GM21423 (cell line): ENCODE data around the gene RGL1.

Source experiments
- ATAC-seq: cut with Tn5 transposase; IDR thresholded peaks from one replicate; pipeline ENCODE4 v1.9.1; 2021; ENCODE audit warnings: mild to moderate bottlenecking, moderate library complexity; ENCODE audit not compliant: unreplicated experiment

Gene RGL1

GRCh38 chr1:183817576-183818288 lies 12.8 kb downstream of the RGL1 start:
- ATAC-seq, result no peak

DNA sequence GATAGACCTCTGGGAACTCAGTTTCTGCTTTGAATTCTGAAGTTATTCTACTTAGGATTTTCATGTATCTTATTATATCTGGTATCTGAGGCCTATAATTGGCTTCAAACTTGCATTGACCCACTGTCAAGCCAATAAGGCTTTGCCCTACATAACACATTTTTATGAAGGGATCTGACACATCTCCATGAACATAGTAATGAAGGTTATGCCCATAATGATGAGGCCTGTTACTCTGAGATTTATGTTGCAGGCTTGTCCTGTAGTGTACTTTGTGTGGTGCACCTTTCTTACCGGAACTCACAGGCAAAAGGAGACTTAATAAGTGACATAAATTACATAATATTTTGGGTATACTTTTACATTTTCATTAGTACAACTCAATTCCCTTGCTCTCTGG lies 14.1 kb downstream of the RGL1 start:
- no peak for ATAC-seq

GRCh38 chr1:183821309-183821888 lies 16.5 kb downstream of the RGL1 start:
- no peak for ATAC-seq

GRCh38 chr1:183821889-183822611 lies 17.1 kb downstream of the RGL1 start:
- ATAC-seq, result no peak

- ATAC-seq, result no peak
Measured at GRCh38 chr1:183824291-183824690, 19.4 kb downstream of the RGL1 start.

DNA sequence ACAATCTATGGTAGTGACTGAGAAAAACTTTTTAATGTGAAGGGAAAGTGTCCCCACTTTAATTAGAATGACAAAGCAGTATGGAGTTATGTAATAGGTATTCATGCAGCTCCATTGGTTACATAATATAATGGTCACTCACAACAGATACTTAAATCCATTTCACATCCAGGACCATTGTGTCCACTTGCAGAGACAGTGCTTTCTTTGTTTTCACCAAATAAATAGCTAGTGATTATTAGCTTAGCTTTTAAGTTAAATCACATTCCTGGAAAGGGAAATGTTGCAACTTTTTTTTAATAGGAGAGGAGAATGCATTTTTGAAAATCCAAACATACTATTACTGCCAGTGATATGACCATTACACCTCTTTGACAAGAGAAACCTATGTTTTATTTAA lies 22.9 kb downstream of the RGL1 start:
- no peak for ATAC-seq

DNA sequence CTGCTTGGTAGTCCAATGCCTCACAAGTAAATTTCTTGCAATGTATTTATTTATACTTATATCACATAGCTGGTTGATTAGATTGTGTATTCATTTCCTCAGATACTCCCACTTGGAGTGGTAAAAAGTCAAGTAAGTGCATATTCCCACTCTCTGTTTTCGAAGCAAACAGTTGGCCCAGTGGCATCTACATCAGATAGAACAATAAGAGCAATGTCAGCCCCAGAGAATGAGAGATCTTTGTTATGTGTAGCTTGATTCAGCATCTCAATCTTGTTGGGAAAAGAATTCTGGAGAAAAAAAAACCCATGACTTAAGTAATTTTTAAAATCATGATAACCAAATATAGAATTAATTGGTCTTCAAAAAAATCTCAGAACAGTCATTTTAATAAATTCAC lies 25.5 kb downstream of the RGL1 start:
- no peak for ATAC-seq

DNA sequence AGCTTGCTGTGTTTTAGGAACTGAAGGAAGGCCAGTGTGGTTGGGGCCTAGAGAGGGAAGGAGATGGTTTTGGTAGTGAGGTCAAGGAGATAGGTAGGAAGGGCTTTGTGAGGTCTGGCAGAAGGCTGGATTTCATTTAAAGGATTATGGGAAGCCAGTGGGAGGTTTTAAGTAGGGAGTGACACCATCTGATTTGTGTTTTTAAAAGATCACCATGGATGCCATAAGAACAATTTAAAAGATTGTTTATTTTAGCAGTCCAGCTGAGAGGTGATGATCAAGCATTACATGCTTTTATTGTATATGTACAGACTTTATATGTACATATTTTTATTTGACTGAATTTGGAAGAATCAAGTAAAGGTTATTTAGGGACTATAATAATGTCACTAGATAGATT lies 26.4 kb downstream of the RGL1 start:
- no peak for ATAC-seq

DNA sequence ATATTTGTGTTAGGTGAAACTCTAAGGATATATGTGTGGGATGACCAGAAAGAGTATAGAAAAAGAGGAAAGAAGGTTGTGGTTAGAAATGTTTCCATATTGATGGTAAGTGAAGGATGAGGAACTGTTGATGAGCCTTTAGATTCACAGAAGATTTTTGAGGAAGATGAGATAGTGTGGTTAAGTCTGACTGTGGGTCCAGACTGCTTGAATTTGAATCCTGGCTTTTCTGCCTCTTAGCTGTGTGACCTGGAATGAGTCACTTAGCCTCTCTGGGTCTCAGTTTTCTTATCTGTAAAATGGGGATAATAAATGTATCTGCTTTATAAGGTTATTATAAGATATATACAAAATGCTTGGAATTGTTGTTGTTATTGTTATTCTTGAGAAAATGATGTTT lies 27.5 kb downstream of the RGL1 start:
- no peak for ATAC-seq

GRCh38 chr1:183834568-183834967 lies 29.6 kb downstream of the RGL1 start:
- no peak for ATAC-seq

- ATAC-seq, result no peak
Measured at GRCh38 chr1:183836598-183836997, 31.7 kb downstream of the RGL1 start.

- no peak for ATAC-seq
Measured at GRCh38 chr1:183837062-183837461, 32.1 kb downstream of the RGL1 start.

GRCh38 chr1:183838221-183838620 lies 33.3 kb downstream of the RGL1 start:
- no peak for ATAC-seq

DNA sequence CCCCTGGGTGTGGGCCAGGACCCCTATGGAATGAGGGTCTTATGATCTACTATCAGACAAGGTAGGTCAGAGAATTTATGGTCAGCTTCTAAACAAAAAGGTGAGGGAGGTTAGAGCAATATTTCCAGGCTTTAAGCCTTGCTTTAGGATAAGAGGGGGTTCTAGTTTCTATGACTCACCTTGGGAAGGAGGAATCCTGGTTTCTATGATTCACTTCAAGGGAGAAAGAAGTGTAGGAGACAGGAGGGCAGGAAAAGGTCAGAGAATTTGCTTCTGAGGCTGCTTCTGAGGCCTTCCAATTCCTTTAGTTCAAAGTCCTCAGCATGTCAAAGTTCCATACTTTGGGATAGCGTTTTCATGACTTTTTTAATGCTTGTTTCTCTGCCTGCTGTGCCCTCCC lies 35.2 kb downstream of the RGL1 start:
- ATAC-seq, result no peak

GRCh38 chr1:183841550-183841949 lies 36.6 kb downstream of the RGL1 start:
- peak; percentile 40 for ATAC-seq

GRCh38 chr1:183841950-183842794 lies 37.3 kb downstream of the RGL1 start:
- ATAC-seq, result peak; percentile 90

DNA sequence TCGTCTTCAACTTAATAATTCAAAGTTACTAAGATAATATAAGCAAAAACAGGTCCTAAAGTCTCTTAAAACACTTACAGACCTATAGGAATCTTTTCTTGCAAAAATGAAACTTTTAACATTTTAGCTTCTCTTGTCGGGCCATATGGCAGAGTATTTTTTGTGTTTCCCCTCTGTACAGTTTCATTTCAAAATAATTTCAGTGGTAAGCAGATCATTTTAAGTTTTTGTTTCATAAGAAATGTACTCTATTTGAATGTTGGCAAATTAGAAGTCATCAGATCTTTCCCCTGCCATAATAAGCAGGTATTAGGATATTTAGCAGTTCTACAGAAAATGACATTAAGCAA lies 37.9 kb downstream of the RGL1 start:
- peak; percentile 29 for ATAC-seq

GRCh38 chr1:183844806-183845205 lies 39.9 kb downstream of the RGL1 start:
- ATAC-seq, result no peak

DNA sequence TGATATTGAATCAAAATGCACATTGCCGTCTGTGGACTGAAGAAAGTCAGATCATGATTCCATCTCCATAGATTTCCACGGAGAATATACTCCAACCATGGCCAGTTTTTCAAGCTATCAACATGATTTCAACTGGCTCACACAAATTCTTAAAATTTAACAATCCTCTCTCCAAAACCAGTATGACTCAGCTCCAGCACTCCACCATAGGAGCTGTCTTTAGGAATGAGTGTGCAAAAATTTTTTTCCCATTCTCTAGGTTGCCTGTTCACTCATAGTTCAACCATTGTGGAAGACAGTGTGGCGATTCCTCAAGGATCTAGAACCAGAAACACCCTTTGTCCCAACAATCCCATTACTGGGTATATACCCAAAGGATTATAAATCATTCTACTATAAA lies 40.8 kb downstream of the RGL1 start:
- ATAC-seq, result no peak

DNA sequence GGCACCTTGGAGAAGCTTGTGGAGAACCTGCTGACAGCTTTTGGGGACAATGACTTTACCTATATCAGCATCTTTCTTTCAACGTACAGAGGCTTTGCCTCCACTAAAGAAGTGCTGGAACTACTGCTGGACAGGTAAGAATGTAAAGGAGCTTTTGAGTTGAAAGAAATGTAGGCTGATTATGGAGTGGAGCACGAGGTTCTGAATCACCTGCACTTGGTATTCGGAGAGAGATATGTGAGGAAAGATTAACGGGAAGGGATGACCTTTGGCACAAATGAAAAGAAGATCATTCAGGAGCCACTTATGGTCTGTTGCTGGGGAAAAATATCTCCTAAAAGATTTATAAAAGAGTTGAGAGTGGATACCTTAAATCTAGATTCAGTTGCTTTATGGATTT lies 42.7 kb downstream of the RGL1 start:
- no peak for ATAC-seq

DNA sequence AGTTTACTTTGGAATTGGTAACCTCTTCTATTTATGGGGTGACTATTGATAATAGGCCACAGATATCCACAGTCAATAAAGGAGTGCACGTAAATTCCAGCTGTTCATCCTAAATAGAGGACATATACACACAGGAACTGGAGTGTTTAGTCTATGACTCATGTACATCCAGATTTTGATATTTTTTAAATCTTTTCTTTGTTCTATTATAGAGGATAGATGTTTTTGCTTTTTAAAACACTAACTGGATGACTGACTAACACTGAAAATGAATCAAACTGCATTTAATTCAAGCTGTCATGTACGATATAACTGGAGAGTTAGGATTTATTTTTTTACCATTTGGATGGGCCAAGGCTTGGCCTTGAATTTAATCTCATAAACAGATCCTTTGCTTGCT lies 45.9 kb downstream of the RGL1 start:
- no peak for ATAC-seq
